Measurements from ENCODE around the gene SBF2.

- TF ChIP-seq POLR2AphosphoS5 (IDR thresholded peaks at IDR 0.05) (no peak), CTCF (IDR thresholded peaks at IDR 0.05) (no peak)
These were observed 521.8 kb downstream of the SBF2 start for GRCh38 chr11:9772218-9772617.
